OCI-LY1 (cell line): Measurements from ENCODE around the gene OXSR1.

Experiments used
- H2AFZ ChIP-seq: fragments of 200-600 bp; sonication (generic), shearing (Covaris generic); 2 replicates; pipeline ENCODE4 v1.6.0; 2014; ENCODE audit warnings: antibody characterized with exemption, mild to moderate bottlenecking, low read length
- H3F3A ChIP-seq: fragments of 200-600 bp; sonication (generic), shearing (Covaris generic); 2 replicates; pipeline ENCODE4 v1.6.0; 2014; ENCODE audit warnings: mild to moderate bottlenecking, antibody characterized with exemption, low read length, moderate library complexity; ENCODE audit not compliant: insufficient read depth
- H3K27ac ChIP-seq: fragments of 200-600 bp; sonication (generic); 2 replicates; pipeline ENCODE4 v1.5.1; 2014; ENCODE audit warnings: low read length, mixed run types, mild to moderate bottlenecking, low read depth; ENCODE audit not compliant: poor library complexity, severe bottlenecking
- H3K27me3 ChIP-seq: fragments of 200-600 bp; sonication (generic); 2 replicates; pipeline ENCODE4 v1.6.0; 2014; ENCODE audit warnings: antibody characterized with exemption, mild to moderate bottlenecking, low read length, moderate library complexity; ENCODE audit not compliant: insufficient read depth
- H3K36me3 ChIP-seq: fragments of 200-600 bp; sonication (generic); 2 replicates; pipeline ENCODE4 v1.6.1; 2014; ENCODE audit warnings: mild to moderate bottlenecking, antibody characterized with exemption, low read length, moderate library complexity, mixed read lengths; ENCODE audit not compliant: insufficient read depth
- H3K4me1 ChIP-seq: fragments of 200-600 bp; sonication (generic); 2 replicates; pipeline ENCODE4 v1.5.1; 2014; ENCODE audit warnings: mild to moderate bottlenecking, low read length, moderate library complexity; ENCODE audit not compliant: insufficient read depth, severe bottlenecking
- H3K4me2 ChIP-seq: fragments of 200-600 bp; sonication (generic), shearing (Covaris generic); 2 replicates; pipeline ENCODE4 v1.6.1; 2014; ENCODE audit warnings: low read length
- H3K4me3 ChIP-seq: fragments of 200-600 bp; sonication (generic); 2 replicates; pipeline ENCODE4 v1.5.1; 2014; ENCODE audit warnings: low read length, low read depth, mild to moderate bottlenecking, mixed read lengths; ENCODE audit not compliant: poor library complexity, severe bottlenecking
- H3K79me2 ChIP-seq: fragments of 200-600 bp; shearing (Covaris generic); 2 replicates; pipeline ENCODE4 v1.6.1; 2016; ENCODE audit warnings: mixed run types, low read length, mixed read lengths; ENCODE audit not compliant: insufficient read depth
- H3K9ac ChIP-seq: fragments of 200-600 bp; sonication (generic), shearing (Covaris generic); 2 replicates; pipeline ENCODE4 v1.6.1; 2014; ENCODE audit warnings: mild to moderate bottlenecking, low read length, mixed read lengths
- H3K9me2 ChIP-seq: fragments of 200-600 bp; sonication (generic), shearing (Covaris generic); 2 replicates; pipeline ENCODE4 v1.6.1; 2014; ENCODE audit warnings: low read depth, mild to moderate bottlenecking, low read length, mixed read lengths
- H3K9me3 ChIP-seq: fragments of 200-600 bp; shearing (Covaris generic); 2 replicates; pipeline ENCODE4 v1.6.1; 2014; ENCODE audit warnings: low read length, mixed read lengths
- H4K20me1 ChIP-seq: fragments of 200-600 bp; sonication (generic), shearing (Covaris generic); 2 replicates; pipeline ENCODE4 v1.6.0; 2016; ENCODE audit warnings: mild to moderate bottlenecking, low read length; ENCODE audit not compliant: insufficient read depth
- CTCF ChIP-seq: fragments of 200-600 bp; sonication (generic), shearing (Covaris generic); IDR thresholded peaks from 2 replicates; pipeline ENCODE4 v1.5.1; 2017; ENCODE audit warnings: mild to moderate bottlenecking, antibody characterized with exemption, low read length, moderate library complexity, mixed read lengths
- EZH2 ChIP-seq: fragments of 200-600 bp; sonication (generic), shearing (Covaris generic); IDR thresholded peaks from 2 replicates; pipeline ENCODE4 v1.8.0; 2017; ENCODE audit warnings: borderline replicate concordance, mixed run types, mild to moderate bottlenecking, antibody characterized with exemption, low read length, moderate library complexity, mixed read lengths

OXSR1 gene

GRCh38 chr3:38121451-38121831 is 43.9 kb upstream of the OXSR1 start:
- no peak overlapping the region for H3K9ac ChIP-seq
- TF ChIP-seq EZH2 (no peak), CTCF (no peak)
- no peaks in the 10 kb centered on the region for H3K27me3 ChIP-seq
- no peaks in the 10 kb centered on the region for H4K20me1 ChIP-seq
- H3K9me2 ChIP-seq, result no peaks in the 10 kb centered on the region
- H3K9me3 ChIP-seq, result no peaks in the 10 kb centered on the region
- H3K4me2 ChIP-seq, result no peak overlapping the region
- H3K4me3 ChIP-seq, result no peak overlapping the region
- no peaks in the 10 kb centered on the region for H3K79me2 ChIP-seq
- no peak overlapping the region for H2AFZ ChIP-seq
- H3K4me1 ChIP-seq, result no peaks in the 10 kb centered on the region
- no peaks in the 10 kb centered on the region for H3F3A ChIP-seq
- H3K27ac ChIP-seq, result no peak overlapping the region
- peaks cover 42% of the 10 kb centered on the region for H3K36me3 ChIP-seq

- no peaks in the 10 kb centered on the region for H3K27me3 ChIP-seq
- TF ChIP-seq CTCF, result no peak
- no peak for TF ChIP-seq EZH2
- no peaks in the 10 kb centered on the region for H3F3A ChIP-seq
- no peaks in the 10 kb centered on the region for H3K4me1 ChIP-seq
- H3K9me2 ChIP-seq, result no peaks in the 10 kb centered on the region
- H3K9ac ChIP-seq, result no peak overlapping the region
- H3K79me2 ChIP-seq, result no peaks in the 10 kb centered on the region
- no peaks in the 10 kb centered on the region for H4K20me1 ChIP-seq
- no peak overlapping the region for H3K4me3 ChIP-seq
- H3K27ac ChIP-seq, result no peak overlapping the region
- no peak overlapping the region for H2AFZ ChIP-seq
- H3K9me3 ChIP-seq, result no peaks in the 10 kb centered on the region
- H3K4me2 ChIP-seq, result no peak overlapping the region
- H3K36me3 ChIP-seq, result peaks cover 48% of the 10 kb centered on the region
Observed at GRCh38 chr3:38121832-38122461, 43.4 kb upstream of the OXSR1 start.

- Histone ChIP-seq H3K4me2 (no peak overlapping the region), H2AFZ (no peak overlapping the region), H3K27me3 (no peaks in the 10 kb centered on the region), H3K9me2 (no peaks in the 10 kb centered on the region), H3K27ac (no peak overlapping the region), H3K36me3 (peaks cover 55% of the 10 kb centered on the region), H3F3A (no peaks in the 10 kb centered on the region), H3K4me3 (no peak overlapping the region), H3K9ac (no peak overlapping the region), H3K9me3 (no peaks in the 10 kb centered on the region), H4K20me1 (no peaks in the 10 kb centered on the region), H3K79me2 (no peaks in the 10 kb centered on the region), H3K4me1 (no peaks in the 10 kb centered on the region)
- TF ChIP-seq EZH2, result no peak
- TF ChIP-seq CTCF, result no peak
Observed at GRCh38 chr3:38122712-38123290, 42.5 kb upstream of the OXSR1 start.
